ENCODE data around the gene EPHB3. TPM values are rescaled to one million over a fixed set of nuclear protein-coding genes. Genes with fewer than 3 reads are reported as not detected.

Gene EPHB3
- total RNA-seq, 1 donor from 2014 or later, result 65.0 TPM

- H3K36me3 Mint-ChIP-seq, result no peaks in the 10 kb centered on the region
- H3K27ac Mint-ChIP-seq, result no peak overlapping the region
- H3K27me3 Mint-ChIP-seq, result peaks cover 69% of the 10 kb centered on the region
- H3K4me3 Mint-ChIP-seq, result no peak overlapping the region
- no peak for TF ChIP-seq CTCF (conservative IDR thresholded peaks at IDR 0.05)
- no peaks in the 10 kb centered on the region for H3K9me3 Mint-ChIP-seq
- H3K4me1 Mint-ChIP-seq (ENCODE audit: unreplicated experiment), result no peaks in the 10 kb centered on the region
- no peak for DNase-seq (ENCODE audit: extremely low spot score, unreplicated experiment)
Measured at GRCh38 chr3:184537885-184538665, 23.5 kb upstream of the EPHB3 start.

- no peak overlapping the region for H3K27ac Mint-ChIP-seq
- no peak for TF ChIP-seq CTCF (conservative IDR thresholded peaks at IDR 0.05)
- peak; percentile 60 for DNase-seq (ENCODE audit: extremely low spot score, unreplicated experiment)
- H3K4me1 Mint-ChIP-seq (ENCODE audit: unreplicated experiment), result no peaks in the 10 kb centered on the region
- peaks cover 73% of the 10 kb centered on the region for H3K27me3 Mint-ChIP-seq
- H3K9me3 Mint-ChIP-seq, result no peaks in the 10 kb centered on the region
- no peak overlapping the region for H3K4me3 Mint-ChIP-seq
- no peaks in the 10 kb centered on the region for H3K36me3 Mint-ChIP-seq
Measured at GRCh38 chr3:184538666-184539431, 22.7 kb upstream of the EPHB3 start.

- Mint-ChIP-seq H3K4me1 (ENCODE audit: unreplicated experiment) (no peaks in the 10 kb centered on the region), H3K27me3 (peaks cover 79% of the 10 kb centered on the region), H3K4me3 (no peak overlapping the region), H3K36me3 (no peaks in the 10 kb centered on the region), H3K27ac (no peak overlapping the region), H3K9me3 (no peaks in the 10 kb centered on the region)
- TF ChIP-seq CTCF (conservative IDR thresholded peaks at IDR 0.05), result no peak
- peak; percentile 54 for DNase-seq (ENCODE audit: extremely low spot score, unreplicated experiment)
Measured at GRCh38 chr3:184539801-184540435, 21.7 kb upstream of the EPHB3 start.

- Mint-ChIP-seq H3K36me3 (no peaks in the 10 kb centered on the region), H3K9me3 (no peaks in the 10 kb centered on the region), H3K27me3 (peaks cover 83% of the 10 kb centered on the region), H3K4me1 (ENCODE audit: unreplicated experiment) (no peaks in the 10 kb centered on the region), H3K4me3 (no peak overlapping the region), H3K27ac (peak overlapping the region; percentile 10)
- DNase-seq (ENCODE audit: extremely low spot score, unreplicated experiment), result peak; percentile 81
- peak; percentile 76 for TF ChIP-seq CTCF (conservative IDR thresholded peaks at IDR 0.05)
Measured at GRCh38 chr3:184540777-184541681, 20.6 kb upstream of the EPHB3 start.

Data from type B pancreatic cell (in vitro differentiated cells).